Keratinocyte (primary cell): Measurements from ENCODE around the gene ITGAD. TPM values are rescaled to one million over a fixed set of nuclear protein-coding genes. Genes with fewer than 3 reads are reported as not detected.

ENCODE experiments used
- DNase-seq: peaks from one replicate; pipeline ENCODE4 v3.0.0-alpha.2; 2011; ENCODE audit warnings: low read depth, missing footprints, low spot score
- FAIRE-seq: peaks from 2 replicates; lab custom pipeline; 2011; peaks lifted over from hg19 to GRCh38; lab: Jason Lieb, UNC
- H2AFZ ChIP-seq: 2 replicates; pipeline ENCODE4 v1.6.0; 2012; ENCODE audit warnings: low read length, control low read depth, inconsistent platforms; ENCODE audit not compliant: control insufficient read depth
- H3K27ac ChIP-seq: 2 replicates; pipeline ENCODE4 v1.5.1; 2011; ENCODE audit warnings: low read length; ENCODE audit not compliant: control insufficient read depth, insufficient read depth
- H3K27me3 ChIP-seq: 3 replicates; pipeline ENCODE4 v1.6.0; 2011; ENCODE audit warnings: low read length; ENCODE audit not compliant: control insufficient read depth, insufficient read depth; ENCODE audit errors: extremely low read depth
- H3K36me3 ChIP-seq, 2 experiments: 2 replicates in 1 of 2; 3 replicates in 1 of 2; pipeline ENCODE4 v1.5.1; 2011; ENCODE audit warnings: low read length in 2 of 2, mild to moderate bottlenecking in 1 of 2; ENCODE audit not compliant: control insufficient read depth in 2 of 2, insufficient read depth in 2 of 2; ENCODE audit errors: extremely low read depth in 1 of 2
- H3K4me1 ChIP-seq: 3 replicates; pipeline ENCODE4 v1.5.1; 2011; ENCODE audit warnings: low read length; ENCODE audit not compliant: control insufficient read depth, insufficient read depth; ENCODE audit errors: extremely low read depth
- H3K4me2 ChIP-seq: 3 replicates; pipeline ENCODE4 v1.6.0; 2011; ENCODE audit warnings: low read depth, low read length; ENCODE audit not compliant: control insufficient read depth, insufficient read depth; ENCODE audit errors: extremely low read depth
- H3K4me3 ChIP-seq, 3 experiments: fragments of 200-600 bp in 1 of 3; sonication (generic) in 1 of 3; 2 replicates in 2 of 3; 3 replicates in 1 of 3; pipeline ENCODE4 v1.5.1; 2011 to 2016; ENCODE audit warnings: low read length in 3 of 3, mild to moderate bottlenecking in 3 of 3, control low read depth in 2 of 3, inconsistent platforms in 1 of 3, low read depth in 1 of 3, mixed read lengths in 1 of 3, mixed run types in 1 of 3, moderate library complexity in 1 of 3; ENCODE audit not compliant: control insufficient read depth in 2 of 3, insufficient read depth in 2 of 3; ENCODE audit errors: extremely low read depth in 1 of 3
- H3K79me2 ChIP-seq: 2 replicates; pipeline ENCODE4 v1.6.0; 2012; ENCODE audit warnings: low read length; ENCODE audit not compliant: control insufficient read depth, insufficient read depth
- H3K9ac ChIP-seq: 3 replicates; pipeline ENCODE4 v1.6.0; 2011; ENCODE audit warnings: low read length; ENCODE audit not compliant: control insufficient read depth, insufficient read depth; ENCODE audit errors: extremely low read depth
- H3K9me1 ChIP-seq: 3 replicates; pipeline ENCODE4 v1.6.0; 2011; ENCODE audit warnings: low read length; ENCODE audit not compliant: control insufficient read depth, insufficient read depth; ENCODE audit errors: extremely low read depth
- H3K9me3 ChIP-seq: 2 replicates; pipeline ENCODE4 v1.5.1; 2012; ENCODE audit warnings: low read depth, low read length; ENCODE audit not compliant: control insufficient read depth
- H4K20me1 ChIP-seq: 3 replicates; pipeline ENCODE4 v1.6.0; 2011; ENCODE audit warnings: low read length; ENCODE audit not compliant: control insufficient read depth, insufficient read depth; ENCODE audit errors: extremely low read depth
- EZH2 ChIP-seq: IDR thresholded peaks from one replicate; pipeline ENCODE4 v1.6.1; 2012; ENCODE audit warnings: inconsistent platforms, mild to moderate bottlenecking, low read length, moderate library complexity
- dilution Hi-C: fragments of 300-500 bp; cut with MboI; formaldehyde crosslinking; loops from one replicate; pipeline ENCODE4 v1.7.0; 2020; ENCODE audit warnings: low sequenced_read_pairs; ENCODE audit not compliant: extremely low pct_ligation_motif_present
- polyA plus RNA-seq, 5 experiments: library from polyadenylated mRNA; depleted of rRNA in 3 of 5; stranded (reverse) in 3 of 5; stranded (forward) in 1 of 5; unstranded in 1 of 5; fragments of >200 nt; gene quantifications; 1 replicate in 1 of 5; 2 replicates in 3 of 5; 3 replicates in 1 of 5; pipeline versions ENCODE4 v1.2.1 to v1.2.3, GENCODE V29; 2011 to 2012; ENCODE audit warnings: missing spikeins in 2 of 5, low read depth in 1 of 5, low replicate concordance in 1 of 5
- TF ChIP-seq, protein P1 (sequence below), 3 experiments: IDR thresholded peaks in 1 of 3; conservative IDR thresholded peaks in 1 of 3; optimal IDR thresholded peaks in 1 of 3; 2 replicates in 2 of 3; 3 replicates in 1 of 3; pipeline versions ENCODE3 to v1.5.1; 2011; ENCODE audit warnings: low read length in 3 of 3, mild to moderate bottlenecking in 3 of 3, moderate library complexity in 2 of 3, control low read depth in 1 of 3, inconsistent platforms in 1 of 3; ENCODE audit not compliant: insufficient read depth in 2 of 3; ENCODE audit errors: extremely low read depth in 1 of 3

The ITGAD gene
- polyA plus RNA-seq, 1 donor (not counting 4 experiments of a cell fraction or from before 2014, with no cell fraction given), result not detected

DNA sequence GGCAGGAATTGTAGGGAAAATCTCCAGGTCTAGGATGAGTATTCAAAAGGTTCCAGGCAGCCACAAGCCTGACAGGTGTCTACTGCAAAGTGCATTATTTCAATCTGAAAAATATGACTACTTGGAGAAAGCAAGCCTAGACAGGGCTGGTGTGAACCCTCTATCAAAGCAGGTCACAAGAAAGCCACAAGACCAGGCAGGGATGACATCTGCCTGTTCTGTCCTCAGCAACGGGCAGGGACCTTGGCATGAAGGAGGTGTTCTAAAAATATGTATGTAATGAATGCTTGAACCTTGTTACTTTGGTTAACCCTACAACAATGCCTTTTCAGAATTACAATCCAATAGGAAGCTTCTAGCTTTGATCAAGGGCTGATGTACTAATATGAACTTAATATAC lies 36.2 kb downstream of the ITGAD start:
- Histone ChIP-seq H3K79me2 (no peaks in the 10 kb centered on the region), H3K4me1 (peaks cover 4% of the 10 kb centered on the region), H3K9ac (no peak overlapping the region), H3K9me3 (no peaks in the 10 kb centered on the region), H4K20me1 (no peaks in the 10 kb centered on the region), H3K9me1 (no peaks in the 10 kb centered on the region), H3K27ac (no peak overlapping the region), H3K4me3 (no peak overlapping the region), H3K4me2 (no peak overlapping the region), H3K27me3 (peaks cover 3% of the 10 kb centered on the region), H2AFZ (no peak overlapping the region), H3K36me3 (no peaks in the 10 kb centered on the region)
- no peak for FAIRE-seq
- no peak for TF ChIP-seq EZH2
- TF ChIP-seq, protein P1, sequence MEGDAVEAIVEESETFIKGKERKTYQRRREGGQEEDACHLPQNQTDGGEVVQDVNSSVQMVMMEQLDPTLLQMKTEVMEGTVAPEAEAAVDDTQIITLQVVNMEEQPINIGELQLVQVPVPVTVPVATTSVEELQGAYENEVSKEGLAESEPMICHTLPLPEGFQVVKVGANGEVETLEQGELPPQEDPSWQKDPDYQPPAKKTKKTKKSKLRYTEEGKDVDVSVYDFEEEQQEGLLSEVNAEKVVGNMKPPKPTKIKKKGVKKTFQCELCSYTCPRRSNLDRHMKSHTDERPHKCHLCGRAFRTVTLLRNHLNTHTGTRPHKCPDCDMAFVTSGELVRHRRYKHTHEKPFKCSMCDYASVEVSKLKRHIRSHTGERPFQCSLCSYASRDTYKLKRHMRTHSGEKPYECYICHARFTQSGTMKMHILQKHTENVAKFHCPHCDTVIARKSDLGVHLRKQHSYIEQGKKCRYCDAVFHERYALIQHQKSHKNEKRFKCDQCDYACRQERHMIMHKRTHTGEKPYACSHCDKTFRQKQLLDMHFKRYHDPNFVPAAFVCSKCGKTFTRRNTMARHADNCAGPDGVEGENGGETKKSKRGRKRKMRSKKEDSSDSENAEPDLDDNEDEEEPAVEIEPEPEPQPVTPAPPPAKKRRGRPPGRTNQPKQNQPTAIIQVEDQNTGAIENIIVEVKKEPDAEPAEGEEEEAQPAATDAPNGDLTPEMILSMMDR (optimal IDR thresholded peaks at IDR 0.05 in 1 of 3, IDR thresholded peaks at IDR 0.05 in 1 of 3, conservative IDR thresholded peaks at IDR 0.05 in 1 of 3; ENCODE audit: extremely low read depth in 1 of 3, insufficient read depth in 2 of 3, low read length in 3 of 3), result no peak
- DNase-seq, result no peak
- dilution Hi-C loops, result no loop called here

DNA sequence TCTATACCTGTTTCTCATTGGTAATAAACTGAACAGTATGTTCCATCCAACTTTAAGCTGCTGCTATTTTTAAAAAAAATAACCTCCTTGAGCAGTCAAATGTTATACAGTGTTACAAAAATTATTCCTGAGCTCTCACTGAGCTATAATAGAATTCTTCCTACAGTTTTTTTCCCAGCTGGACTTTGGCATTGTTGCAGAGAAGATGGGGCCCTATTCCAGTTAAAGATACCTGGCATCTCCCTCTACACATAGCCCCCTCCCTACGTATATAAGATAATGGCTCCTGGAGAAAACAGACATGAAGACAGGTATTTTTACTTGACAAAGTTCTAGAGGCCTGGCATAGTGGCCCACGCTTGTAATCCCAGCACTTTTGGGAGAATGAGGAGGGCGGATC lies 36.7 kb downstream of the ITGAD start:
- no peak overlapping the region for H2AFZ ChIP-seq
- no peak overlapping the region for H3K4me2 ChIP-seq
- H3K9ac ChIP-seq, result no peak overlapping the region
- DNase-seq (no peak), FAIRE-seq (no peak)
- peaks cover 3% of the 10 kb centered on the region for H3K27me3 ChIP-seq
- H3K4me3 ChIP-seq, result no peak overlapping the region
- H3K27ac ChIP-seq, result no peak overlapping the region
- H4K20me1 ChIP-seq, result no peaks in the 10 kb centered on the region
- H3K9me3 ChIP-seq, result no peaks in the 10 kb centered on the region
- dilution Hi-C loops, result no loop called here
- TF ChIP-seq EZH2, result no peak
- TF ChIP-seq, protein P1 (optimal IDR thresholded peaks at IDR 0.05 in 1 of 3, IDR thresholded peaks at IDR 0.05 in 1 of 3, conservative IDR thresholded peaks at IDR 0.05 in 1 of 3; ENCODE audit: extremely low read depth in 1 of 3, insufficient read depth in 2 of 3, low read length in 3 of 3), result no peak
- H3K4me1 ChIP-seq, result peaks cover 4% of the 10 kb centered on the region
- no peaks in the 10 kb centered on the region for H3K9me1 ChIP-seq
- no peaks in the 10 kb centered on the region for H3K79me2 ChIP-seq
- no peaks in the 10 kb centered on the region for H3K36me3 ChIP-seq
